Rectal smooth muscle tissue (tissue), 1 donor: ENCODE data around the gene STUM.

ENCODE experiments used
- H3K27ac ChIP-seq: one replicate; pipeline ENCODE4 v1.7.0; 2013; ENCODE audit warnings: low read depth, low read length, inconsistent platforms
- H3K27me3 ChIP-seq: one replicate; pipeline ENCODE4 v1.7.0; 2013; ENCODE audit warnings: low read length; ENCODE audit not compliant: control insufficient read depth, insufficient read depth
- H3K36me3 ChIP-seq: one replicate; pipeline ENCODE4 v1.7.0; 2013; ENCODE audit warnings: low read length; ENCODE audit not compliant: control insufficient read depth, insufficient read depth
- H3K4me1 ChIP-seq: one replicate; pipeline ENCODE4 v1.7.0; 2013; ENCODE audit warnings: low read length; ENCODE audit not compliant: control insufficient read depth, insufficient read depth
- H3K4me3 ChIP-seq: one replicate; pipeline ENCODE4 v1.7.0; 2013; ENCODE audit warnings: low read length
- H3K9ac ChIP-seq: one replicate; pipeline ENCODE4 v1.7.0; 2013; ENCODE audit warnings: low read length

The STUM gene

DNA sequence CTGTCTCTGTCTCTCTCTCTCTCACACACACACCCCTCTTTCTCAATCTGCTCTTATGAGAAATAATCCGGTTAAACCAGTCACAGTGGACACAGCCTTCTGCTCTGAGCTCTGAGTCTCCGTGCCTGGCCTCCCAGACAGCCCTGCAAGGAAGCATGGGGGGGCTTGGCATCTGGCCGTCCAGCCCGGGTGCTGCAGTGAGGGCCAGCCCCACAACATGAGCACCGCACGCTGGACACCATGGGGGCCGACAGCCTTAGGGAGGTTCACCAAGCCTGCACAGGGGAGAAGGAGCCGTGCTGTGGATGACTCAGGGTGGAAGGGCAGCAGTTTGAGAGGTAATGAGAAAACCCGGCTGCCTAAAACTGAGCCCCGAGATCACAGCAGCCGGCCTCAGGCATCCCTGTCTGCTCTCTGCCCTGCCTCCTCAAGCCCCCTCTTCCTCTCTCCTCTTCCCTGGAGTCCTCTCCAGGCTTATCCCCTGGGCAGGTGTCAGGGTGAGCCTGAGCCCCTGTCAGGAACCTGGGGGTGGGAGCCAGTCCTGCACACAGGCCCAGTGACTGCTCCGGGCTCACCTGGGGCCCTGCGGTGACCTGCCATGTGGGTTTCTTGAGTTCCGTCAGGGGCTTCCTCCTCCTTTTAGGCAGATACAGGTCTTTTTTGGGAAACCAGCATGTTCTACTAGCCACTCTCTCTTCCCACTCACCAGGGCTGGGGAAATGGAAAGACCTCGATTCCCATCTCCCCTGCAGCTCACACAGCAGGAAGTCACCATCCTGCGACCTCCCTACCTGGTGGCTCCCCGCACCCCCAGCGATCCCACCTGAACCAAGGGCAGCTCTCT, 97.7 kb downstream of the STUM start:
- no peak overlapping the region for H3K9ac ChIP-seq
- peaks cover 47% of the 10 kb centered on the region for H3K4me1 ChIP-seq
- no peaks in the 10 kb centered on the region for H3K27me3 ChIP-seq
- peaks cover 33% of the 10 kb centered on the region for H3K36me3 ChIP-seq
- no peak overlapping the region for H3K4me3 ChIP-seq
- H3K27ac ChIP-seq, result peak overlapping the region; percentile 59

DNA sequence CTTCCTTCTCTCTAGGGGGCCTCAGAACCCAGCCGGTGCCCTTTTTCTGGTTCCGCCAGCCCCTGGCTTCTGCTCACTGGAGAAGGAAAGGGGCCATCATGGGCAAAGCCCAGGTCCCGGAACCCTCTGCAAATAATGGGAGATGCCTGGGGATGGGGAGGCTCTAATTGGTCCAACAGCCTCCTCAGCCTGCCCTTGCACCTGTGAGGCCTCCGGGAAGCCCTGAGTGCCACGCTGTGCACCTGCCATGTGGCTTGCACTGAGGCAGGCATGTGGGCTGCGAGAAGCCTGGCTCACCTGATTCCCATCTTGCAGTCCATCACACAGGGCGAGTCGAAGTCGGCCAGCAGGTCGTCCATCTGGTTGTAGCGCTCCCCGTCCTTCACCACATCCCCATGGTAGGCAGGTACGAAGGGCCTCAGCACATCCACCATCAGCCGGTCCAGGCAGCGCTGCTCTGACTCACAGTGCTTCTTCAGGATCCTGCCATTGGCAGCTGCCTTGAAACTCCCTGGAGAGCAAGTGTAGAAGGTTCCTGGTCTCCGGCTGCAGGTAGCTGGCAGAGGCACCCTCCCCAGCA, 98.4 kb downstream of the STUM start:
- Histone ChIP-seq H3K27ac (peak overlapping the region; percentile 59), H3K4me3 (no peak overlapping the region), H3K4me1 (peaks cover 47% of the 10 kb centered on the region), H3K9ac (no peak overlapping the region), H3K36me3 (peaks cover 30% of the 10 kb centered on the region), H3K27me3 (no peaks in the 10 kb centered on the region)

DNA sequence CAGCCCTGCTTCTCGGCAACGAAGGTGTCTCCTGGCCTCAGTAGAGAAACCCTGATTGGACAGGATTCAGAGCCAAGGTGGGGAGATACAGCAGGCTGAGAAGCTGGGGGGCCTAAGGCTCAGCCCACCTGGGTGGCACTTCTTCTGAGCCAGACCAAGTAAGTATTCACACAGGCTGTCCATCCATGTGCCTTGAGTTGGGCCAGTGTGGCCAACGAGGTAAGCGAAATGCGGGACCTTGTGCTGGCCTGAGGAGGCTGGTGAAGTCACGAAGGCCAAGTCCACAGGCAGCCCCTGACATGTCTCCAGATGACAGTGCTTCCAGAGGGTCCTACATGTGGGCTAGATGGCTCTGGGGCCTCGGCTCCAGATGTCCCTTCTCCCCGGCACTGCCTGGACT, 99.2 kb downstream of the STUM start:
- no peak overlapping the region for H3K9ac ChIP-seq
- peaks cover 47% of the 10 kb centered on the region for H3K4me1 ChIP-seq
- H3K27ac ChIP-seq, result no peak overlapping the region
- peaks cover 30% of the 10 kb centered on the region for H3K36me3 ChIP-seq
- H3K27me3 ChIP-seq, result no peaks in the 10 kb centered on the region
- no peak overlapping the region for H3K4me3 ChIP-seq

DNA sequence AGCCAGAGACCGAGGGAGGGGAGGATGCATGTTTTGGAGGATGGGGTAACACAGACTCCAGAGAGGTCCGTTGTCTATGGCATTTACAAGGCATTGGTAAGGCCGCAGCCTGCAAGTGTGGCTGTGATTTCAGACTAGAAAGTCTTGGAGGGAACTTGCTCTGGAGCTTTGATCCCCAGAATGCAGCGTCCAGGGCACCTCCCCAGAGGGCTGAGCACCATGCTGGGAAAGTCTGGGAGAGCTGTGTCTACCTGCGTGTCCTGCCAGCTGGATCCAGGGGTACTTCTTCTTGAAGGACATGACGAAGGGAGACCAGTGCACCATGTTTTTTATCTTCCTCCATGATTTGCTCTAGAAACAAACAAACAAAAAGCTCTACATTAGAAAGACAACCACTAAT, 99.9 kb downstream of the STUM start:
- Histone ChIP-seq H3K27me3 (no peaks in the 10 kb centered on the region), H3K9ac (no peak overlapping the region), H3K4me3 (no peak overlapping the region), H3K27ac (no peak overlapping the region), H3K36me3 (peaks cover 30% of the 10 kb centered on the region), H3K4me1 (peaks cover 44% of the 10 kb centered on the region)

DNA sequence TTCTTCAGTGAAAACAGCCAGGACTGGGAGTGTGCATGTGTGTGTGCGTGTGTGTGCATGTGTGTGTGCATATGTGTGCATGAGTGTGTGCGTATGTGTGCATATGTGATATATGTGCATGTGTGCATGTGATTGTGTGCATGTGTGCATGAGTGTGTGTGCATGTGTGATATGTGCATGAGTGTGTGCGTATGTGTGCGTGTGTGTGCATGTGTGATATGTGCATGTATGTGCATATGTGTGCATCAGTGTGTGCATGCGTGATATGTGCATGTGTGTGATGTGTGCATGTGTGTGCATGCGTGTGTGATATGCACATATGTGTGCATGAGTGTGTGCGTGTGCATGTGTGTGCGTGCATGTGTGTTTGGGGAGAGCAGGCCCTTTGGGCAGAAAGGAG, 100.7 kb downstream of the STUM start:
- H3K27me3 ChIP-seq, result no peaks in the 10 kb centered on the region
- no peak overlapping the region for H3K9ac ChIP-seq
- H3K27ac ChIP-seq, result no peak overlapping the region
- H3K36me3 ChIP-seq, result peaks cover 25% of the 10 kb centered on the region
- peaks cover 47% of the 10 kb centered on the region for H3K4me1 ChIP-seq
- H3K4me3 ChIP-seq, result no peak overlapping the region

DNA sequence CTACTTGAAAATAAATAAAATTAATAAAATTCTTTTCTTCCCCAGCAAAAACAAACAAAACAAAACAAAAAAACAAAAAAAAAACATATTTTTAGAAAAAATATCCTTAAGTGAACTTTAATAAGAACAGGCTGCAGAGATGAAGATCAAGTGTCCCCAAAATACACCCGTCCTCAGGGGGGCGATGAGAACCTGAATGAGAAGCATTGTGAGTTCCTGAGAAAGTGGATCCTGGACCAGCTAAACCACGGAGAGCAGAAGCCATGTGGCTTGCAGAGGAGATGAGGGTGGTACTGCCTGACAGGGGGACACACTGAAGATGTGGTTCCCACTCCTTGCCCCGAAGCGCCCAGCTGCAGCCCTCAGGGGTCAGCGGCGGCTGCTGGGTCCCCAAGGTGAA, 101.2 kb downstream of the STUM start:
- no peak overlapping the region for H3K9ac ChIP-seq
- H3K27ac ChIP-seq, result no peak overlapping the region
- H3K27me3 ChIP-seq, result no peaks in the 10 kb centered on the region
- H3K4me3 ChIP-seq, result no peak overlapping the region
- H3K36me3 ChIP-seq, result peaks cover 21% of the 10 kb centered on the region
- H3K4me1 ChIP-seq, result peaks cover 51% of the 10 kb centered on the region

DNA sequence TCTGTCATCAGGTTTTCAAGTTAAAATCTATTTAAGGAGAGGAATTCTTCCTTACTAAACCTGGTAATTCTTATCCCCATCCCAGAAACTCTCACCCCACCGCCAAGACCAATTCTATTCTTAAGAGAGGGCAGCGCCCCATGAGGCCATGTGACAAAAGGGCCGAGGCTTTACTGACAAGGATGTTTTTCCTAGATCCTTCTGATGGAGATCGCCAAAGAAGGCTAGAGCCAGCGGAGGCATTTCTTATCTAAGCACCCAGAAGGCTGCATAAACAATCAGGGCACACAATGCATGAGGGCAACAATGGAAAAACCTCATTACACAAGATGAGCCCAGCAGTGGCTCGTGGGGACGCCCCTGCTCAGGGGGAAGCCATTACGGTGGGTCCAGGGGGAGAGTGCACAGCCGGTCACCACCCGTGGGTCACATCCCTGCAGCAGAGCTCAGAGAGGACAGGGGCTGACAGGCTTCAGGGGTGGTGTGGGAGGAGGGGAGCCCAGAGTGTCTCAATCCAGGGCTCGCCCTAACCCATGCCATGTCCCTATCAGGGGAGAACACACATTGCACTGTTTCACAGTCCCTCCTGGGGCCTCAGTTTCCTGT, 101.8 kb downstream of the STUM start:
- H3K4me1 ChIP-seq, result peaks cover 50% of the 10 kb centered on the region
- peaks cover 21% of the 10 kb centered on the region for H3K36me3 ChIP-seq
- H3K27ac ChIP-seq, result no peak overlapping the region
- H3K4me3 ChIP-seq, result no peak overlapping the region
- H3K9ac ChIP-seq, result no peak overlapping the region
- no peaks in the 10 kb centered on the region for H3K27me3 ChIP-seq

DNA sequence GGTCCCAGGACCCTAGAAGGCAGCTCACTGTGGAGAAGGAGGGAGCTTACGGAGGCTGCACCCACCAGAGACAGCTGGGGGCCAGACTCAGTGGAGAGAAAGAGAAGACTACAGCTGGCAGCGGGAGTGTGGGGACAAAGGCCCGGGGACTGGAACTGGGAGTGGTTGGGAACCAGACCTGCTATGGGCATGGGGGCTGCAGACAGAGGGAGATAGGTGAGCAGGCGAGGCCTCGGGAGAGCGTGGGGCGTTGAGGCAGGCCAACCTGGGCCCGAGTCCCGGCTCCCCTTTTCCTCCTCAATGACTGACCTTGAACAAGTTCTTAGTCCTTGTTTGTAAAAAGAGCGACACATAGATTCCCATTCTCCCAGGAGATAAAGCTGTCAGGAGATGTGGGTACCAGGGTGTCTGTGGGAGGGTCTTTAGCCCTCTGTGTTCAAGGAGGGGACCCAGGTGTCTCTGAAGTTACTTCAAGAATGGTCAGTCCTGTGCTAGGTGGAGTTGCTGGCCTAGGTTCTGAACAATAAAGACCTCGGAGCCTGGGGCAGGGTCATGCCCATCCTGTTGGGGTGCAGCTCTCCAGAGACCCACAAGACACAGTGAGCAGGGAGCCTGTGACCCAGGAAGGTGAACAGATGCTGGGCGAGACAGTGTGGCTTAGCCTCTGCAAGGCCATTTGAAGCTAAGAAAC, 102.6 kb downstream of the STUM start:
- H3K4me1 ChIP-seq, result peaks cover 47% of the 10 kb centered on the region
- H3K36me3 ChIP-seq, result peaks cover 21% of the 10 kb centered on the region
- no peak overlapping the region for H3K27ac ChIP-seq
- no peaks in the 10 kb centered on the region for H3K27me3 ChIP-seq
- no peak overlapping the region for H3K4me3 ChIP-seq
- no peak overlapping the region for H3K9ac ChIP-seq

DNA sequence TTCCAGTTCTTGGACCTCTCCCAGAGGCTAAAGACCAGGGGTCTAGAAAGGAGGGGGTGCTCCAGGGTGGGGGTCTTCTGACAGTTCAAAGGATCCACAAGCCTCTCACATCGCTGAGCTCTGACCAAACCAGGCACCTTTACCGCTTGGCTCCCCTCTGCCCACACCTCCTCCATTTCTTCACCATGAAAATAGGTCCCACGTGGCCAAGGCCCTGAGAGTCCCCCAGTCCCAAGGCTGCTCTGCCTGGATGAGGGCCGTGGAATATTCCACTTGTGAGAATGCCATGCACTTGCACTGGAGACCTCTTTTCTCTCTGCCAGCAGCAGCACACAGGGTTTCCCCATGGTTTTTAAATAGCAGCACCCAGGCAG, 103.2 kb downstream of the STUM start:
- no peak overlapping the region for H3K9ac ChIP-seq
- no peak overlapping the region for H3K4me3 ChIP-seq
- peaks cover 47% of the 10 kb centered on the region for H3K4me1 ChIP-seq
- no peak overlapping the region for H3K27ac ChIP-seq
- H3K36me3 ChIP-seq, result peaks cover 21% of the 10 kb centered on the region
- no peaks in the 10 kb centered on the region for H3K27me3 ChIP-seq

DNA sequence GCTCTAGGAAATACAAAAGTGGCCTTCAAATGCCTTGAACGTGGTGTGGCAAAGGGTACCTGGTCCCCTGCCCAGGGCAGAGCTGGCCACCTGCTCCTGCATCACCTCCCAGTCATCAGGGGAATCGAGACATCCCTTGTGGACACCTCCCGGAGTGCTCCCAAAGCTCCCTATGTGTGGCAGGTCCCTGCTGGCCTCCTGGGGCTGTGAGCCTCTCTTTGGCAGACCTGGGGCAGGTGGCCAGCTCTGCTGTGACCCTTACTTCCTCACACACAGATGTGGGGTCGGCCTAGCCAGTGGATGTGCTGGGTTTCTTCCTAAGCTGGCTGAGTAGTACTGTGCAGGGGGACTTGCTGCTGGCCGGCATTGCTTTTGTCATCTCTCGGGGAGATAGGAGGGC, 104.0 kb downstream of the STUM start:
- Histone ChIP-seq H3K9ac (no peak overlapping the region), H3K4me1 (peaks cover 53% of the 10 kb centered on the region), H3K27me3 (no peaks in the 10 kb centered on the region), H3K36me3 (peaks cover 13% of the 10 kb centered on the region), H3K27ac (no peak overlapping the region), H3K4me3 (no peak overlapping the region)

DNA sequence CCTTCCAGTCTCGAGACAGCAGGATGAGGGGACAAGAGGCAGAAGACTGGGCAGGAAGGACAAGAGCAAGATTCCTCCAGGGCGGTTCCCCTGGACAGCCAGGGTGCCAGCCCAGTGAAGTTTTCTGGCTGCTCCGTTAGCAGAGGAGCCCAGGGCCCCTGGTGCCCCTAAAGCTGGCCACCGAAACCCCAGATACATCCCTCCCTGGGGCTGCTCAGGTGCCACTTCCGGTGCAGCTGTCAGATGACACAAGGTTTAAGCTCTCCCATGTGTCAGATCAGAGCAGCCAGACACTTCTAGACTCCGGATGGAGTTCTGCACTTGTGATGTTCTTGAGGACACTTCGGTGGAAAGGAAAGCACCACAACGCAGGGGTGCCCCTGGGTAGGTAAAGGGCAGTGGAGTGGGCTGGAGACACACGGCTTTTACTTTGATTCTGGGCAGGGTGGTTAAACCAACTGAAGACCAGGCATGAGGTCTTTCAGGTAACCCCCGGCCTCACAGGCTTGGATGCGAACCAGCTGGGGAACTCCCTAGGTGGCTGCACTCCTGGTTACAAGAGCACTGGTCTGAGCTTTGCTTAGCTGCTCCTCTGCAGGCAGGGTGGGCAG, 104.9 kb downstream of the STUM start:
- peaks cover 6% of the 10 kb centered on the region for H3K36me3 ChIP-seq
- H3K9ac ChIP-seq, result no peak overlapping the region
- H3K4me1 ChIP-seq, result peaks cover 61% of the 10 kb centered on the region
- no peak overlapping the region for H3K4me3 ChIP-seq
- H3K27ac ChIP-seq, result peak overlapping the region; percentile 91
- H3K27me3 ChIP-seq, result no peaks in the 10 kb centered on the region

DNA sequence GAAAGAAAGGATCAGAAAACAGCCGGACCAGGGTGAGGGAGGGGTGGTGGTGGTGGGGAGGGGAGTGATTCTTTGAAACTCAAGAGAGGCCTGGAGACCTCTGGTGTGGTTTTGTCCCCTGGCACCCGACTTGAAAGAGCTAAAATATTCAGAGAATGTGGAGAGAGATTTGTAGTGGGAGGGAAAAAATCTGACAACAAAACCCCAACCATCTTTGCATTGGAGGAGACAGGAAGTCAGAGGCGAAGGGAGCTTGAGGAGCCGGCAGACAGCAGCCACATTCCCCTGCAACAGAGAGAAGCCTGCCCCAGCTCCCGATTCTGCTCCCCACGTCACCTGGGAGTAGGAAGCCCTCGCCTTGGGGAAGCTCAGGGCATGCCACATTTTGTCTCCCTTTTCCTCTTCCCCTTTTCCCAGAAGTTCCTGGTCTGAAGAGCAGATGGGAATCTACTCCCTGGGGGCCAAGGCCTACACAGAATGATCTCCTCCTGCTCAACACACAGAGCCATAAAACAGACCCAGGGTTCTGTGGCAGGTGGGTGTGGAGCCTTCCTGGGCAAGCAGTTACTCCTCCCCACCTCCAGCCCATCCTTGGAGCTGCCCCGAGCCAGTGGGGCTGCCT, 105.6 kb downstream of the STUM start:
- H3K36me3 ChIP-seq, result peaks cover 3% of the 10 kb centered on the region
- peak overlapping the region; percentile 91 for H3K27ac ChIP-seq
- no peaks in the 10 kb centered on the region for H3K27me3 ChIP-seq
- no peak overlapping the region for H3K9ac ChIP-seq
- H3K4me1 ChIP-seq, result peaks cover 68% of the 10 kb centered on the region
- H3K4me3 ChIP-seq, result peak overlapping the region; percentile 28
